K562 (cell line): Measurements from ENCODE around the gene UBXN2A. TPM values are rescaled to one million over a fixed set of nuclear protein-coding genes. Genes with fewer than 3 reads are reported as not detected.

Source experiments
- CHD2 ChIP-seq: IDR thresholded peaks from 2 replicates; pipeline ENCODE4 v1.6.1; 2011; ENCODE audit warnings: low read depth, low read length
- E2F8 ChIP-seq: fragments of 450-650 bp; IDR thresholded peaks from 2 replicates; pipeline ENCODE4 v1.7.1; 2018; ENCODE audit warnings: mild to moderate bottlenecking, low read depth; ENCODE audit not compliant: partially characterized antibody
- EP300 ChIP-seq: IDR thresholded peaks from 2 replicates; pipeline ENCODE4 v1.6.1; 2012; ENCODE audit warnings: low read length, improper control_type of control experiment
- FOXA1 ChIP-seq: fragments of 450-650 bp; IDR thresholded peaks from 2 replicates; pipeline ENCODE4 v1.6.1; 2016; ENCODE audit warnings: mild to moderate bottlenecking, borderline replicate concordance
- FOXM1 ChIP-seq, 2 experiments: fragments of 450-650 bp in 1 of 2; sonication (generic) in 1 of 2; formaldehyde crosslinking in 1 of 2; IDR thresholded peaks; 2 replicates each; pipeline versions ENCODE4 v1.6.1 to v1.9.0; 2017 to 2022; ENCODE audit warnings: low read depth in 2 of 2, mild to moderate bottlenecking in 2 of 2, missing genetic modification reagents in 1 of 2, moderate library complexity in 1 of 2
- HDAC1 ChIP-seq, 2 experiments: fragments of 450-650 bp; IDR thresholded peaks; 2 replicates each; pipeline ENCODE4 v1.6.1; 2016 to 2017; ENCODE audit warnings: inconsistent platforms in 1 of 2, mild to moderate bottlenecking in 1 of 2, moderate library complexity in 1 of 2
- NFXL1 ChIP-seq: fragments of 450-650 bp; formaldehyde crosslinking; IDR thresholded peaks from 2 replicates; pipeline ENCODE4 v1.4.0; 2021; ENCODE audit warnings: mild to moderate bottlenecking
- PBX2 ChIP-seq, 2 experiments: IDR thresholded peaks in 1 of 2; conservative IDR thresholded peaks in 1 of 2; 2 replicates each; pipeline ENCODE4 v1.6.1; 2016; ENCODE audit warnings: low read depth in 2 of 2, mild to moderate bottlenecking in 1 of 2, missing compliant biosample characterization in 1 of 2, missing genetic modification characterization in 1 of 2, moderate library complexity in 1 of 2
- POLR2H ChIP-seq: IDR thresholded peaks from 2 replicates; pipeline ENCODE4 v1.6.1; 2016; ENCODE audit warnings: missing genetic modification characterization, low read depth, mild to moderate bottlenecking, control low read depth, missing compliant biosample characterization, moderate library complexity
- SFPQ ChIP-seq: fragments of 200-400 bp; formaldehyde crosslinking; IDR thresholded peaks from 2 replicates; pipeline ENCODE4 v1.6.1; 2017; ENCODE audit warnings: mild to moderate bottlenecking, low read depth, low read length, moderate library complexity
- SMARCA5 ChIP-seq: fragments of 450-650 bp; IDR thresholded peaks from 2 replicates; pipeline ENCODE4 v1.6.1; 2016
- SRSF9 ChIP-seq: fragments of 200-400 bp; formaldehyde crosslinking; IDR thresholded peaks from 2 replicates; pipeline ENCODE4 v1.6.1; 2017; ENCODE audit warnings: low read depth, low read length, borderline replicate concordance
- ZBTB5 ChIP-seq: fragments of 450-650 bp; IDR thresholded peaks from 2 replicates; pipeline ENCODE4 v1.6.1; 2017; ENCODE audit warnings: antibody characterized with exemption
- ZBTB9 ChIP-seq: fragments of 450-650 bp; formaldehyde crosslinking; IDR thresholded peaks from 2 replicates; pipeline ENCODE4 v1.4.0; 2020; ENCODE audit warnings: mild to moderate bottlenecking, moderate library complexity
- polyA plus RNA-seq, 8 experiments: library from polyadenylated mRNA; depleted of rRNA in 4 of 8; stranded (reverse) in 5 of 8; unstranded in 3 of 8; fragments of >200 nt; fragmentation: Nextera tagmentation in 2 of 8; fragmentation: Illumina TruSeq in 1 of 8; extraction: Ambion mirVana in 2 of 8; extraction: Trizol in 1 of 8; gene quantifications; 2 replicates each; pipeline versions ENCODE4 v1.2.1 to v1.2.3, GENCODE V29; 2011 to 2014; ENCODE audit warnings: inconsistent platforms in 1 of 8, missing spikeins in 1 of 8
- total RNA-seq, 7 experiments: library from RNA; depleted of rRNA in 6 of 7; stranded (reverse); fragments of >200 nt in 6 of 7; fragmentation: Illumina TruSeq in 2 of 7; extraction: Trizol in 2 of 7; gene quantifications; 2 replicates each; pipeline versions ENCODE4 v1.2.1 to v1.2.3, GENCODE V29; 2011 to 2021; ENCODE audit warnings: low replicate concordance in 1 of 7

UBXN2A gene
- total and polyA plus RNA-seq, 9 of the 15 experiments (the other 6 are each of a cell fraction or from before 2014, with no cell fraction given): 3.4 to 25.6 (median 16.0) TPM

GRCh38 chr2:24046930-24047702, 106.9 kb downstream of the UBXN2A start, which contains the start of gene WDCP (continued):
- TF ChIP-seq SRSF9: no peak
- TF ChIP-seq CHD2: peak; percentile 81
- TF ChIP-seq PBX2 (CRISPR knock-in tag; IDR thresholded peaks at IDR 0.05; ENCODE audit: low read depth): no peak
- peak; percentile 88 for TF ChIP-seq PBX2 (tag; conservative IDR thresholded peaks at IDR 0.05; ENCODE audit: low read depth)
- peak; percentile 20 for TF ChIP-seq E2F8
- no peak for TF ChIP-seq FOXM1 (IDR thresholded peaks at IDR 0.05; ENCODE audit: low read depth)
- TF ChIP-seq FOXM1 (CRISPR knock-in tag; IDR thresholded peaks at IDR 0.05; ENCODE audit: low read depth): no peak
- TF ChIP-seq ZBTB5: no peak
- TF ChIP-seq POLR2H: peak; percentile 90
- TF ChIP-seq ZBTB9 (CRISPR knock-in tag): no peak
- 0 out of 2 replicates have a peak, but pooled peaks have one; percentile 14 for TF ChIP-seq EP300
- no peak for TF ChIP-seq SFPQ
- TF ChIP-seq NFXL1 (CRISPR knock-in tag): no peak
- no peak for TF ChIP-seq FOXA1
- peak; percentile 17; the same call in 1 of the 2 replicates for TF ChIP-seq SMARCA5
- TF ChIP-seq HDAC1 (IDR thresholded peaks at IDR 0.05): peak in 1 of 2 experiments; percentile 97; a peak in 2 of 4 replicates
